Subcutaneous adipose tissue (tissue), 4 donors: ENCODE results near the gene PRR36. TPM values are rescaled to one million over a fixed set of nuclear protein-coding genes. Genes with fewer than 3 reads are reported as not detected.

Experiments
- CTCF ChIP-seq: fragments of 450-650 bp; IDR thresholded peaks from one replicate; pipeline ENCODE4 v1.5.1; 2016; ENCODE audit warnings: low read depth, mild to moderate bottlenecking, control low read depth, antibody characterized with exemption, moderate library complexity
- total RNA-seq, 4 donors: library from RNA; depleted of rRNA; stranded (reverse); fragments of >200 nt; gene quantifications; one replicate each; pipeline ENCODE4 v1.1.0, GENCODE V29; 2016

PRR36 gene
- total RNA-seq, 4 donors from 2014 or later: not detected

GRCh38 chr19:7879111-7879807 lies 5.1 kb upstream of the PRR36 start:
- TF ChIP-seq CTCF: no peak

- TF ChIP-seq CTCF: no peak
Measured at GRCh38 chr19:7877249-7877836, 3.2 kb upstream of the PRR36 start.

- TF ChIP-seq CTCF: no peak
Measured at GRCh38 chr19:7874897-7875273, 695 bp upstream of the PRR36 start.

- TF ChIP-seq CTCF: no peak
Measured at GRCh38 chr19:7873304-7874075, 700 bp downstream of the PRR36 start.

- TF ChIP-seq CTCF: no peak
Measured at GRCh38 chr19:7872306-7873204, 1.6 kb downstream of the PRR36 start.

GRCh38 chr19:7871437-7872305 lies 2.5 kb downstream of the PRR36 start:
- no peak for TF ChIP-seq CTCF
